Measurements from ENCODE around the gene DPEP3.

DNA sequence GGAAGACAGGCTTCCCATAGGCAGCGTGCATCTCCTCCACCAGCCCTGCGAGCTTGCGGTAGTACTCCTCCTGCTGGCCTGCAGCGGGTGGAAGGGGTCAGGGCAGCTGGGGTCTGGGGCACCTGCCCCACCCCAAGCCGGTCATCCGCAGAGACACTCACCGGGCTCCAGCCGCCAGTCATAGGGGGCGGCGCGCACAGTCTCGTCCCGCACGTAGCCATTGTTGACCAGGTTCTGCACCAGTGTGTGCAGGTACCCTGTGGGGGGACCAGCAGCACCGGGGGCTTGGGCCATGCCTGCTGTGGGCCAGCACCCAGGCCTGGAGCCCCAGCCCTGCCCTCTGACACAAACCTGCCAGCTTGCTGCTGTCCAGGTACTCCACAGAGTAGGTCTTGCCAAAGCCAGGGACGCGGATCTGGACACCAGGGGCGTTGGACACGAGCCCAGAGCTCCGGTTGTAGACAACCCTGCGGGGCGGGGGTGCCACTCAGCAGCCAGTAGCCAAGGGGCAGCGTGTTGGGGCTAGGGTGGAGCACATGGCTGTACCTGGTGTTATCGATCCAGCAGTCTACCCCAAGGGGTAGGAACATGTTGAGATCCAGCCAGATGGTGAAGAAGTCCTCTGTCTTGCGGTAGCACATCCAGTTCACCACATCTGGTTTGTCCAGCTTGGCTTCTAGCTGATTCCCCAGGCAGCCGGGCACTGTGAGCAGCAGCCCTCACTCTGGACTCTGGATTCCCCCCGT, 37.6 kb downstream of the DPEP3 start:
- TF ChIP-seq EZH2phosphoT487 (conservative IDR thresholded peaks at IDR 0.05; ENCODE audit: low read length) = no peak
- TF ChIP-seq, protein P1, sequence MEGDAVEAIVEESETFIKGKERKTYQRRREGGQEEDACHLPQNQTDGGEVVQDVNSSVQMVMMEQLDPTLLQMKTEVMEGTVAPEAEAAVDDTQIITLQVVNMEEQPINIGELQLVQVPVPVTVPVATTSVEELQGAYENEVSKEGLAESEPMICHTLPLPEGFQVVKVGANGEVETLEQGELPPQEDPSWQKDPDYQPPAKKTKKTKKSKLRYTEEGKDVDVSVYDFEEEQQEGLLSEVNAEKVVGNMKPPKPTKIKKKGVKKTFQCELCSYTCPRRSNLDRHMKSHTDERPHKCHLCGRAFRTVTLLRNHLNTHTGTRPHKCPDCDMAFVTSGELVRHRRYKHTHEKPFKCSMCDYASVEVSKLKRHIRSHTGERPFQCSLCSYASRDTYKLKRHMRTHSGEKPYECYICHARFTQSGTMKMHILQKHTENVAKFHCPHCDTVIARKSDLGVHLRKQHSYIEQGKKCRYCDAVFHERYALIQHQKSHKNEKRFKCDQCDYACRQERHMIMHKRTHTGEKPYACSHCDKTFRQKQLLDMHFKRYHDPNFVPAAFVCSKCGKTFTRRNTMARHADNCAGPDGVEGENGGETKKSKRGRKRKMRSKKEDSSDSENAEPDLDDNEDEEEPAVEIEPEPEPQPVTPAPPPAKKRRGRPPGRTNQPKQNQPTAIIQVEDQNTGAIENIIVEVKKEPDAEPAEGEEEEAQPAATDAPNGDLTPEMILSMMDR (IDR thresholded peaks at IDR 0.05; ENCODE audit: insufficient read depth, low read length, poor library complexity, severe bottlenecking) = no peak
